ENCODE data around the gene USB1. TPM values are rescaled to one million over a fixed set of nuclear protein-coding genes. Genes with fewer than 3 reads are reported as not detected.
A peak's percentile ranks its signal among the peaks of the same experiment; 100 is the strongest.

USB1 gene
- total and polyA plus RNA-seq, 3 donors from 2014 or later = 39.7 to 63.7 (median 62.4) TPM

DNA sequence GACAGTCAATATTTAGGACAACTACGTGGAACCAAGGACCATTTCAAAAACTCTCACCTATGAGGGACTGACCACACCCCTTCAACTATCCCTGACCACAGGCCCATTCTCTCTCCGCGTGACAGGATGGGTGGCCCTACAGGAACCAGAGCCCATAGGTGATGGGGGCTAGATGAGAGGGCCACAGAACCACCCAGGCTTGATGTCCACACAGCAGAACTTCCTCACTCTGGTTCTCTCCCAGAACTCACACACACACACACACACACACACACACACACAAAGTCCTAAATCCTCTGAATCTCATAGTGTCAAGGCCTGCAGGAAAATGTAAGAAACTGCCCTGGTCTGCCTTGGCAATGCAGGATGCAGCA lies 2.2 kb upstream of the USB1 start:
- H3K9me3 ChIP-seq = no peaks in the 10 kb centered on the region
- H3K36me3 ChIP-seq (ENCODE audit: low read depth, missing control alignments) = no peaks in the 10 kb centered on the region
- TF ChIP-seq POLR2A (IDR thresholded peaks at IDR 0.05) = no peak
- TF ChIP-seq, protein P1, sequence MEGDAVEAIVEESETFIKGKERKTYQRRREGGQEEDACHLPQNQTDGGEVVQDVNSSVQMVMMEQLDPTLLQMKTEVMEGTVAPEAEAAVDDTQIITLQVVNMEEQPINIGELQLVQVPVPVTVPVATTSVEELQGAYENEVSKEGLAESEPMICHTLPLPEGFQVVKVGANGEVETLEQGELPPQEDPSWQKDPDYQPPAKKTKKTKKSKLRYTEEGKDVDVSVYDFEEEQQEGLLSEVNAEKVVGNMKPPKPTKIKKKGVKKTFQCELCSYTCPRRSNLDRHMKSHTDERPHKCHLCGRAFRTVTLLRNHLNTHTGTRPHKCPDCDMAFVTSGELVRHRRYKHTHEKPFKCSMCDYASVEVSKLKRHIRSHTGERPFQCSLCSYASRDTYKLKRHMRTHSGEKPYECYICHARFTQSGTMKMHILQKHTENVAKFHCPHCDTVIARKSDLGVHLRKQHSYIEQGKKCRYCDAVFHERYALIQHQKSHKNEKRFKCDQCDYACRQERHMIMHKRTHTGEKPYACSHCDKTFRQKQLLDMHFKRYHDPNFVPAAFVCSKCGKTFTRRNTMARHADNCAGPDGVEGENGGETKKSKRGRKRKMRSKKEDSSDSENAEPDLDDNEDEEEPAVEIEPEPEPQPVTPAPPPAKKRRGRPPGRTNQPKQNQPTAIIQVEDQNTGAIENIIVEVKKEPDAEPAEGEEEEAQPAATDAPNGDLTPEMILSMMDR (IDR thresholded peaks at IDR 0.05) = no peak
- H3K4me3 ChIP-seq = no peak overlapping the region
- H3K4me1 ChIP-seq = peaks cover 18% of the 10 kb centered on the region
- intact Hi-C loops (cut with DNase I; ENCODE audit: low total_unique reads) = loop anchor here (5.0 kb wide), 1 partner anchor 92 kb away; no protein-coding TSS in a partner anchor
- DNase-seq = no peak
- WGBS, 2 donors = 95% methylated on average over 3 of the region's 3 CpGs; no CpG with 5 or more reads in 1 of the 2 donors
- no peaks in the 10 kb centered on the region for H3K27me3 ChIP-seq
- no peak overlapping the region for H3K27ac ChIP-seq

DNA sequence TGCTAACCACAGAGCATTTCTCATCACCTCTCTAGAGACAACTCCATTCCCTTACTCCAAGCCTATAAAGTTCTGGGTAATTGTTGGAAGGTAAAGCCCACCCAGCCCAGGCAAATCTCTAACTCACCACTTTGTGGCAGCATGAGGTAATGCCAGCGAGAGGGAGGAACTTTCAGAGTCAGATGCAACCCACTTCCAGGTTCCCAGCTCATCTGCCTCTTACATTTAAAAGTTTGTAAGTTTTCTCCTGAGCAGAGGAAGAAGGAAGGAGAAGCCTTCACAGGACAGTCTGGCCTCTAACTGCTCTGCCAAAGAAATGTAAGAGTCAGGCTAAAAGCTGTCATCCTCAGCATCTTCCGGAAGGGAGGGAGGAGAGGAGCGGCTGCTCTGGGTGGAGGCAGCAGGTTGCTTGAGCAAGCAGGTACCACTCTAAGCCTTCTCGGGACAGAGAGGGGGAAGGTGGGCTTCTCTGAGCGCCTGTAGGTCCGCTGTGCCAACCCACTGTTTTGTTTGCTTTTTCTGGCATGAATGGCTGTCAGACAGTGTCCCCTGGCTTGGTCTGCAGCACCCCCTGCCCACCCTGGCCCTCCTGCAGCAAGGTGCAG lies 1.7 kb upstream of the USB1 start:
- Histone ChIP-seq H3K4me1 (peaks cover 18% of the 10 kb centered on the region), H3K9me3 (no peaks in the 10 kb centered on the region), H3K27ac (peak overlapping the region; percentile 31 to 87), H3K27me3 (no peaks in the 10 kb centered on the region), H3K4me3 (peak overlapping the region; percentile 68 to 73), H3K36me3 (ENCODE audit: low read depth, missing control alignments) (no peaks in the 10 kb centered on the region)
- TF ChIP-seq POLR2A (IDR thresholded peaks at IDR 0.05) = no peak
- TF ChIP-seq, protein P1 (IDR thresholded peaks at IDR 0.05) = no peak
- WGBS, 2 donors = 3 to 12% methylated on average over 5 to 6 of the region's 6 CpGs
- no peak for DNase-seq
- intact Hi-C loops (cut with DNase I; ENCODE audit: low total_unique reads) = loop anchor here (5.0 kb wide), 1 partner anchor 92 kb away; no protein-coding TSS in a partner anchor

DNA sequence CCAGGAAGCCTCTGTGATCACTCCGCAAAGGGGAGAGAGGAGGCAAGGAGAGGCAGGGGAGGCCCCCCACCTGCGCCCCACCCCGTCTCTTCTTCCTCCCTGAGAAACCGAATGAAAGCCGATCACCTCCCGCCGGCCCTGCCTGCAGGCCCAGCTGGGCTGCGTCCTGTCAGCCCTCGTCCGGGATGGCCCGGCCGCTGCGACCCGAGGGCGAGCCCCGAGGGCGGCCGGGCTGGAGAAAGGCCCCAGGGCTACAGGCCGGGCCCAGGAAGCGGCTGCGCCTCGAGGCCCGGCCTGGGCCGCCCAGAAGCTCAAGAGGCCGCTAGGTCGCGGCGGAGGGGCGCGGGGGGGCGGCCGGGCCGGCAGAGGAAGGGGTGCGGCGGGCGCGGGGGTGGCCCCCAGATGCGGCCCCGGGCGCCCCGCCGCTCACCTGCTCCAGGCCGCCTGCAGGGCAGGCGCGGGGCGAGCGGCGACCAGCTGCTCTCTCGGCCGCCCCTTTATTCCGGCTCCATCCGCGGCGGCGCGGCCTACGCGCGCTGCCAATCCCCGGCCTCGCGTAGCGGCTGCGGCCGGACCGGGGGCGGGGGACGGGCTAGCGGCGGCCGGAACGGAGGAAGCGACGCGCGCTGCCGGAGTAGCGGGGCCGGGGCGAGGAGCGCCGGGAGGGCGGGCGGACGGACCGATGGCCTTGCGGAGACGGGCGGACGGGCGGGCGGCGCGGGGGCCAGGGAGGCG lies 1.1 kb upstream of the USB1 start, which contains the start of gene ZNF319:
TSS of gene ZNF319 (minus strand) at position 702 of the 735 bp plus-strand sequence. CDS start 2,407 bp downstream, outside the sequence.
- peaks cover 18% of the 10 kb centered on the region for H3K4me1 ChIP-seq
- no peaks in the 10 kb centered on the region for H3K36me3 ChIP-seq (ENCODE audit: low read depth, missing control alignments)
- 0% methylated on average over 58 of the region's 95 CpGs; no CpG with 5 or more reads in 1 of the 2 donors for WGBS, 2 donors
- DNase-seq = no peak
- intact Hi-C loops (cut with DNase I; ENCODE audit: low total_unique reads) = loop anchor here (5.0 to 10.0 kb wide), 2 partner anchors 93 to 245 kb away; no protein-coding TSS in a partner anchor
- no peaks in the 10 kb centered on the region for H3K27me3 ChIP-seq
- H3K9me3 ChIP-seq = no peaks in the 10 kb centered on the region
- TF ChIP-seq POLR2A (IDR thresholded peaks at IDR 0.05) = no peak
- TF ChIP-seq, protein P1 (IDR thresholded peaks at IDR 0.05) = no peak
- peak within 1 kb of the TSS; percentile 68 to 73 for H3K4me3 ChIP-seq
- H3K27ac ChIP-seq = peak within 1 kb of the TSS; percentile 76 to 87

DNA sequence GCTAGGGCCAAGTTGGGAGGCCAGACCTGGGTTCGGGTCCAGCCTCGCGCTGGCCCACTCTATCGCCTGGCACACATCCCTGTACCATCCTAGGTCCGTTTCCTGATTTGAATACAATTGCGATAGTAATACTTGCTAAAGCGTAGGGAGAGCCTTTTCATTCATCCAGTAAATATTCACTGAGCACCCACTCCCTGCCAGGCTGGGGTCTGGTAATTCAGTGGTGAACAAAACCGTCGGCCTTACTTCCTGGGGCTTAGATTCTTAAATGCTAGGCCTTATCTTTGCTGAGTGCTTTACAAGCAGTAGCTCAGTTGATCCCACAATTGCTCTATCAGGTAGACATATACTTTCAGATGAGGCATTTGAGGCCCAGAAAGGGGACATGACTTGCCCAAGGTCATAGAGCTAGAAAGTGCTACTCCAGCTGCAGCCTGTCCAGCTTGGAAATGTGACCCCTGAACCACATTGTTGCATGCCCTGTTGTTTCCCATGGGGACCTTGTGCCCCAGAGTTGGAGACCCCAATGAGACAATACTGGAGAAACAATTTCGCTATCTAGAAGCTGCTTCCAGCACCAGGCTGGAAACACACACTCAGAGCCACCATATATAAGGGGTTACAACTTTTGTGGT lies 691 bp downstream of the USB1 start:
- intact Hi-C loops (cut with DNase I; ENCODE audit: low total_unique reads) = loop anchor here (10.0 kb wide), 1 partner anchor 247 kb away; no protein-coding TSS in a partner anchor
- H3K27ac ChIP-seq = peak overlapping the region in 1 of 2 donors; percentile 87
- no peaks in the 10 kb centered on the region for H3K36me3 ChIP-seq (ENCODE audit: low read depth, missing control alignments)
- TF ChIP-seq POLR2A (IDR thresholded peaks at IDR 0.05) = no peak
- TF ChIP-seq, protein P1 (IDR thresholded peaks at IDR 0.05) = no peak
- H3K27me3 ChIP-seq = no peaks in the 10 kb centered on the region
- H3K4me3 ChIP-seq = peak overlapping the region; percentile 68 to 73
- H3K4me1 ChIP-seq = peaks cover 18% of the 10 kb centered on the region
- DNase-seq = no peak
- no peaks in the 10 kb centered on the region for H3K9me3 ChIP-seq
- 31 to 35% methylated on average over 5 to 10 of the region's 10 CpGs for WGBS, 2 donors
